ENCODE measurements around the gene ZP3. TPM values are rescaled to one million over a fixed set of nuclear protein-coding genes. Genes with fewer than 3 reads are reported as not detected.
"Not testable (repeated sequence)": the region's sequence is repeated elsewhere in the genome, so short reads cannot be mapped to it uniquely, and the experiment has no call there.

ZP3 gene
- total RNA-seq, 2 donors from 2014 or later: 4.8 to 13.9 TPM

DNA sequence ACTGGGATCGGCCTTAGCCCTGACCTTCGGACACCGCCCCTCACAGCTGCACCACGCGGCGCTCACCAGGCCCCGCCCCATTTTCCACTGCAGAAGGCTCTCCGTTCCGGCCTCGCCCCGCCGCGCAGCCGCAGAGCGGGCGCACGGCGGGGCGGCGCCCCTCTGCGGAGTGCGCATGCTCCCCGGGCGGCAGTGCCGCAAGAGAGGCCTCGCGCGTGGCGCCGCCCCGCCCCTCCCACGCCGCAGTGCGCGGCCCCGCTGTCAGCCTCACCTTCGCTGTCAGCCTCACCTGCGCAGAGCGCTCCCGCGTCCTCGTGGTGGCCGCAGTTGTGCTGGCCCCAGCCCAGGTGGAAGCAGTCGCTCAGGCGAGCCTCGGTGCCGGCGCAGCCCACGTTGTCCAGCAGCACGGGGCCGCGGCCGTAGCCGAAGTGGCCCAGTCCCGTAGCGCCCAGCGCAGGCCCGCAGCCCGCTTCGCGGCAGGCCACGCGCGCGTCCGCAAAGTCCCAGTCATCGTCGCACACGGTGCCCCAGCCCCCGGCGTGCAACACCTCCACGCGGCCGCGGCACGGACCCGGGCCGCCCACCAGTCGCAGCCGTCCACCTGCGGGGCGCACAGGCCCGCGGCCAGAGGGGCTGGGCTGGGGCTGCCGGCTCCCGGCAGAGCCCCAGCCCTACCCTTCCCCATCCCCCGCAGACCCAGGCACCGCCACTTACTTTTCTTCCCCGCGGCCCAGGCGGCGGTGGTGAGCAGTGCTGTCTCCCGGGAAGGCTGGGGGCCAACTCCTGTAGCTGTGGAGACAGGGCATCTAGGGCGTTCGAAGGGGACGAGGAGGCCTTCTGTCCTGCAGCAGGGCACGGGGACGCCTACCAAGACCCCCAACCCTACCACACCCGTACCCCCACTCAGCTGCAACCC lies 31.4 kb upstream of the ZP3 start:
- peak overlapping the region; percentile 77 for H3K27ac ChIP-seq
- peak overlapping the region; percentile 66 for H3K4me3 ChIP-seq
- no peaks in the 10 kb centered on the region for H3K9me3 ChIP-seq
- H3K36me3 ChIP-seq: no peaks in the 10 kb centered on the region
- H3K9ac ChIP-seq (ENCODE audit: low read depth in 2 of 2, low read length in 2 of 2): peak overlapping the region; percentile 67 to 79
- peak; percentile 96 for DNase-seq
- H3K4me1 ChIP-seq: no peaks in the 10 kb centered on the region
- intact Hi-C loops (cut with DNase I): no loop called here
- TF ChIP-seq CTCF (IDR thresholded peaks at IDR 0.05): no peak
- H3K27me3 ChIP-seq: no peaks in the 10 kb centered on the region

GRCh38 chr7:76394957-76395356 lies 29.8 kb upstream of the ZP3 start:
- no peaks in the 10 kb centered on the region for H3K9me3 ChIP-seq
- no peaks in the 10 kb centered on the region for H3K27me3 ChIP-seq
- intact Hi-C loops (cut with DNase I): no loop called here
- TF ChIP-seq CTCF (IDR thresholded peaks at IDR 0.05): no peak
- H3K9ac ChIP-seq (ENCODE audit: low read depth in 2 of 2, low read length in 2 of 2): no peak overlapping the region
- DNase-seq: no peak
- H3K27ac ChIP-seq: no peak overlapping the region
- H3K36me3 ChIP-seq: no peaks in the 10 kb centered on the region
- H3K4me1 ChIP-seq: no peaks in the 10 kb centered on the region
- no peak overlapping the region for H3K4me3 ChIP-seq

- intact Hi-C loops (cut with DNase I); H3K9ac ChIP-seq (ENCODE audit: low read depth in 2 of 2, low read length in 2 of 2); DNase-seq; H3K4me1 ChIP-seq; H3K9me3 ChIP-seq; H3K4me3 ChIP-seq; H3K36me3 ChIP-seq; H3K27ac ChIP-seq; H3K27me3 ChIP-seq: not testable (repeated sequence)
These were observed 29.2 kb upstream of the ZP3 start for GRCh38 chr7:76395605-76395964.

DNA sequence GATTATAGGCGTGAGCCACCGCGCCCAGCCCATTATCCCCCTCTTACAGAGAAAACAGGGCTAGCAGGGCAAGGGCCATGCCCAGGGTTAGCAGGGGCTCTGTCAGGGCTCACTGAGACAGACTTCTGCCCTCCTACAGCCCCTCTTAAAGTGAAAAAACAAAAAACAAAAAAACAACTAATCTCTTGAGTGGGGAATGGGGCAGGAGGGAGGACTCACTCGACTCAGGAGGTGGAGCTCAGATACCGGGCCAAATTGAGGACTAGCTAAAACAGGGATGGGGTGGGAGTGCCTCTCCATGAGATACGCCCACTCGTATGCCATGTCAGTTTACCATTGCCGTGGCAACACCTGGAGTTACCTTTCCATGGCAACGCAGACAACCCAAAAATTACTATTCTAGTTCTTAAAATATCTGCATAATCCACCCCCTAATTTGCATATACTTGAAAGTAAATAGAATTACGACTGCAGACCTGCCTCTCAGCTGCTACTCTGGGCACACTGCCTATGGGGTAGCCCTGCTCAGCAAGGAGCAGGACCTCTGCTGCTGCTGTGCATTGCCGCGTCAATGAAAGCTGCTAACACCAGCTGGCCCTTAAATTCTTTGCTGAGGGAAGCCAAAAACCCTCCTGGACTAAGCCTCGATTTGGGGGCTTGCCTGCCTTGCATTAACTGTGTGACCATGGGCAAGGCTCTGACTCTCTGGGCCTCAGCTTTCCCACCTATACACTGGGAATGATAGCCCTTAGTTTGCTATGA lies 28.6 kb upstream of the ZP3 start:
- H3K36me3 ChIP-seq: no peaks in the 10 kb centered on the region

GRCh38 chr7:76396864-76397263 lies 27.9 kb upstream of the ZP3 start:
- H3K27me3 ChIP-seq: no peaks in the 10 kb centered on the region
- peak overlapping the region; percentile 55 for H3K4me3 ChIP-seq
- H3K9me3 ChIP-seq: no peaks in the 10 kb centered on the region
- TF ChIP-seq CTCF (IDR thresholded peaks at IDR 0.05): no peak
- no peaks in the 10 kb centered on the region for H3K4me1 ChIP-seq
- intact Hi-C loops (cut with DNase I): no loop called here
- no peak for DNase-seq
- no peak overlapping the region for H3K27ac ChIP-seq
- no peaks in the 10 kb centered on the region for H3K36me3 ChIP-seq
- H3K9ac ChIP-seq (ENCODE audit: low read depth in 2 of 2, low read length in 2 of 2): peak overlapping the region in 1 of 2 donors; percentile 19

More for the DNA sequence above, 28.6 kb upstream of the ZP3 start:
- H3K9ac ChIP-seq (ENCODE audit: low read depth in 2 of 2, low read length in 2 of 2): peak overlapping the region in 1 of 2 donors; percentile 19
- H3K27me3 ChIP-seq: no peaks in the 10 kb centered on the region
- H3K4me1 ChIP-seq: no peaks in the 10 kb centered on the region
- H3K4me3 ChIP-seq: no peak overlapping the region
- no peaks in the 10 kb centered on the region for H3K9me3 ChIP-seq
- no peak overlapping the region for H3K27ac ChIP-seq
- TF ChIP-seq CTCF (IDR thresholded peaks at IDR 0.05): no peak
- DNase-seq: no peak
- intact Hi-C loops (cut with DNase I): no loop called here

Data from colonic mucosa (tissue), 4 donors.